ENCODE results near the gene CXCL14. TPM values are rescaled to one million over a fixed set of nuclear protein-coding genes. Genes with fewer than 3 reads are reported as not detected.

Gene CXCL14
- total and polyA plus RNA-seq, 2 experiments from 2014 or later = 0.88 to 1.3 TPM

- WGBS, 2 experiments (ENCODE audit: low coverage in 1 of 2, low lambda C conversion rate in 2 of 2, missing lambda C conversion rate in 2 of 2) = 47 to 48% methylated on average over 3 of the region's 3 CpGs
Observed at GRCh38 chr5:135593141-135593540, 14.3 kb upstream of the CXCL14 start.

GRCh38 chr5:135592312-135593045 is 13.7 kb upstream of the CXCL14 start:
- Histone ChIP-seq H3K27ac (no peak overlapping the region), H3K36me3 (ENCODE audit: low read depth) (no peaks in the 10 kb centered on the region), H3K27me3 (replicated peaks; ENCODE audit: insufficient read depth) (peaks cover 17% of the 10 kb centered on the region; the same call in 1 of the 2 replicates), H3K9ac (no peak overlapping the region), H3K79me2 (ENCODE audit: insufficient read depth) (no peaks in the 10 kb centered on the region), H4K20me1 (ENCODE audit: insufficient read depth) (no peaks in the 10 kb centered on the region), H3K4me1 (ENCODE audit: insufficient read depth) (no peaks in the 10 kb centered on the region), H2AFZ (no peak overlapping the region), H3K4me2 (ENCODE audit: unreplicated experiment) (no peak overlapping the region), H3F3A (ENCODE audit: insufficient read depth) (no peaks in the 10 kb centered on the region), H3K9me3 (ENCODE audit: low read depth) (no peaks in the 10 kb centered on the region), H3K9me2 (ENCODE audit: insufficient read depth) (no peaks in the 10 kb centered on the region), H3K4me3 (no peak overlapping the region)
- in situ Hi-C loops (cut with MboI) = no loop called here
- WGBS, 2 experiments (ENCODE audit: low coverage in 1 of 2, low lambda C conversion rate in 2 of 2, missing lambda C conversion rate in 2 of 2) = 39 to 49% methylated on average over 6 of the region's 6 CpGs
- TF ChIP-seq EZH2phosphoT487 (IDR thresholded peaks at IDR 0.05; ENCODE audit: insufficient read depth, low read depth) = no peak
- no peak for TF ChIP-seq EZH2 (IDR thresholded peaks at IDR 0.05; ENCODE audit: insufficient read depth, poor library complexity, severe bottlenecking)
- no peak for DNase-seq

More at GRCh38 chr5:135593141-135593540, 14.3 kb upstream of the CXCL14 start:
- in situ Hi-C loops (cut with MboI) = no loop called here
- Histone ChIP-seq H3K4me1 (ENCODE audit: insufficient read depth) (no peaks in the 10 kb centered on the region), H4K20me1 (ENCODE audit: insufficient read depth) (no peaks in the 10 kb centered on the region), H3K36me3 (ENCODE audit: low read depth) (no peaks in the 10 kb centered on the region), H3K79me2 (ENCODE audit: insufficient read depth) (no peaks in the 10 kb centered on the region), H3K4me2 (ENCODE audit: unreplicated experiment) (no peak overlapping the region), H3K27ac (no peak overlapping the region), H3K9me3 (ENCODE audit: low read depth) (no peaks in the 10 kb centered on the region), H3K9ac (no peak overlapping the region), H3K27me3 (replicated peaks; ENCODE audit: insufficient read depth) (peaks cover 10% of the 10 kb centered on the region; the same call in 1 of the 2 replicates), H3K4me3 (no peak overlapping the region), H2AFZ (no peak overlapping the region), H3K9me2 (ENCODE audit: insufficient read depth) (no peaks in the 10 kb centered on the region), H3F3A (ENCODE audit: insufficient read depth) (no peaks in the 10 kb centered on the region)
- no peak for DNase-seq
- TF ChIP-seq EZH2phosphoT487 (IDR thresholded peaks at IDR 0.05; ENCODE audit: insufficient read depth, low read depth) = no peak
- no peak for TF ChIP-seq EZH2 (IDR thresholded peaks at IDR 0.05; ENCODE audit: insufficient read depth, poor library complexity, severe bottlenecking)

GRCh38 chr5:135591277-135591676 is 12.5 kb upstream of the CXCL14 start:
- no peak overlapping the region for H2AFZ ChIP-seq
- no peak overlapping the region for H3K27ac ChIP-seq
- H3K4me3 ChIP-seq = no peak overlapping the region
- H3K9me3 ChIP-seq (ENCODE audit: low read depth) = no peaks in the 10 kb centered on the region
- DNase-seq = no peak
- in situ Hi-C loops (cut with MboI) = no loop called here
- H3F3A ChIP-seq (ENCODE audit: insufficient read depth) = no peaks in the 10 kb centered on the region
- TF ChIP-seq EZH2 (IDR thresholded peaks at IDR 0.05; ENCODE audit: insufficient read depth, poor library complexity, severe bottlenecking) (no peak), EZH2phosphoT487 (IDR thresholded peaks at IDR 0.05; ENCODE audit: insufficient read depth, low read depth) (no peak)
- H3K27me3 ChIP-seq (replicated peaks; ENCODE audit: insufficient read depth) = peaks cover 25% of the 10 kb centered on the region; the same call in 1 of the 2 replicates
- no peaks in the 10 kb centered on the region for H3K9me2 ChIP-seq (ENCODE audit: insufficient read depth)
- no peaks in the 10 kb centered on the region for H3K79me2 ChIP-seq (ENCODE audit: insufficient read depth)
- H4K20me1 ChIP-seq (ENCODE audit: insufficient read depth) = no peaks in the 10 kb centered on the region
- no peak overlapping the region for H3K4me2 ChIP-seq (ENCODE audit: unreplicated experiment)
- 75 to 76% methylated on average over 5 of the region's 5 CpGs for WGBS, 2 experiments (ENCODE audit: low coverage in 1 of 2, low lambda C conversion rate in 2 of 2, missing lambda C conversion rate in 2 of 2)
- no peaks in the 10 kb centered on the region for H3K4me1 ChIP-seq (ENCODE audit: insufficient read depth)
- H3K36me3 ChIP-seq (ENCODE audit: low read depth) = no peaks in the 10 kb centered on the region
- H3K9ac ChIP-seq = no peak overlapping the region

- TF ChIP-seq EZH2phosphoT487 (IDR thresholded peaks at IDR 0.05; ENCODE audit: insufficient read depth, low read depth) = no peak
- no peak for TF ChIP-seq EZH2 (IDR thresholded peaks at IDR 0.05; ENCODE audit: insufficient read depth, poor library complexity, severe bottlenecking)
- H3K27me3 ChIP-seq (replicated peaks; ENCODE audit: insufficient read depth) = peaks cover 45% of the 10 kb centered on the region
- H3K36me3 ChIP-seq (ENCODE audit: low read depth) = no peaks in the 10 kb centered on the region
- H3K27ac ChIP-seq = no peak overlapping the region
- no peak overlapping the region for H3K4me2 ChIP-seq (ENCODE audit: unreplicated experiment)
- H2AFZ ChIP-seq = no peak overlapping the region
- no peaks in the 10 kb centered on the region for H3K79me2 ChIP-seq (ENCODE audit: insufficient read depth)
- no peak overlapping the region for H3K4me3 ChIP-seq
- H3K9ac ChIP-seq = no peak overlapping the region
- DNase-seq = no peak
- H3K9me2 ChIP-seq (ENCODE audit: insufficient read depth) = no peaks in the 10 kb centered on the region
- in situ Hi-C loops (cut with MboI) = no loop called here
- H3K9me3 ChIP-seq (ENCODE audit: low read depth) = no peaks in the 10 kb centered on the region
- no peaks in the 10 kb centered on the region for H3F3A ChIP-seq (ENCODE audit: insufficient read depth)
- H4K20me1 ChIP-seq (ENCODE audit: insufficient read depth) = no peaks in the 10 kb centered on the region
- no peaks in the 10 kb centered on the region for H3K4me1 ChIP-seq (ENCODE audit: insufficient read depth)
- WGBS, 2 experiments (ENCODE audit: low coverage in 1 of 2, low lambda C conversion rate in 2 of 2, missing lambda C conversion rate in 2 of 2) = 76 to 89% methylated on average over 3 of the region's 3 CpGs
Observed at GRCh38 chr5:135589152-135589551, 10.4 kb upstream of the CXCL14 start.
